Uterus (tissue), 4 donors: Measurements from ENCODE around the gene GABRG3. TPM values are rescaled to one million over a fixed set of nuclear protein-coding genes. Genes with fewer than 3 reads are reported as not detected.

ENCODE experiments used
- DNase-seq, 2 donors: peaks; one replicate each; pipeline ENCODE4 v3.0.0-alpha.2; 2019 to 2020
- H3K27ac ChIP-seq, 2 donors: fragments of 200-600 bp; sonication (generic); 1 replicate in 1 of 2; 2 replicates in 1 of 2; pipeline ENCODE4 v1.5.1; 2016 to 2018
- H3K27me3 ChIP-seq, 2 donors: fragments of 200-600 bp; sonication (generic); one replicate each; pipeline ENCODE4 v1.5.1; 2018 to 2019; ENCODE audit warnings: control low read depth in 1 of 2
- H3K36me3 ChIP-seq, 2 donors: fragments of 200-600 bp; sonication (generic); one replicate each; pipeline ENCODE4 v1.5.1; 2019; ENCODE audit warnings: control low read depth in 1 of 2
- H3K4me1 ChIP-seq, 2 donors: fragments of 200-600 bp; sonication (generic); one replicate each; pipeline ENCODE4 v1.5.1; 2018 to 2019; ENCODE audit warnings: control low read depth in 1 of 2
- H3K4me3 ChIP-seq, 2 donors: fragments of 200-600 bp; sonication (generic); 1 replicate in 1 of 2; 2 replicates in 1 of 2; pipeline ENCODE4 v1.5.1; 2018 to 2019; ENCODE audit warnings: mild to moderate bottlenecking in 1 of 2
- H3K9me3 ChIP-seq, 2 donors: fragments of 200-600 bp; sonication (generic); one replicate each; pipeline ENCODE4 v1.5.1; 2019; ENCODE audit warnings: control low read depth in 1 of 2
- POLR2A ChIP-seq, 2 donors: fragments of 450-650 bp; IDR thresholded peaks; one replicate each; pipeline ENCODE4 v1.6.1; 2016; ENCODE audit warnings: antibody characterized with exemption in 2 of 2, mild to moderate bottlenecking in 1 of 2, moderate library complexity in 1 of 2
- intact Hi-C: fragments of 100-400 bp; cut with DNase I; formaldehyde crosslinking; loops from one replicate; pipeline ENCODE4 v1.15.1; 2023; ENCODE audit warnings: low total_unique reads
- total RNA-seq, 4 donors: library from RNA; depleted of rRNA in 3 of 4; stranded (reverse); fragments of >200 nt in 3 of 4; gene quantifications; one replicate each; pipeline versions ENCODE4 v1.1.0 to v1.2.4, GENCODE V29; 2014 to 2023
- TF ChIP-seq, protein P1 (sequence below), 4 experiments: fragments of 200-600 bp in 2 of 4; fragments of 450-650 bp in 2 of 4; sonication (generic) in 2 of 4; IDR thresholded peaks; one replicate each; pipeline ENCODE4 v1.5.1; 2016 to 2019; ENCODE audit warnings: antibody characterized with exemption in 4 of 4, mild to moderate bottlenecking in 2 of 4, moderate library complexity in 1 of 4
- donor health status: DM: yes; HTN: yes; CAD: no.

The GABRG3 gene
- total RNA-seq, 4 donors from 2014 or later = 3.0 TPM; not detected in 3

DNA sequence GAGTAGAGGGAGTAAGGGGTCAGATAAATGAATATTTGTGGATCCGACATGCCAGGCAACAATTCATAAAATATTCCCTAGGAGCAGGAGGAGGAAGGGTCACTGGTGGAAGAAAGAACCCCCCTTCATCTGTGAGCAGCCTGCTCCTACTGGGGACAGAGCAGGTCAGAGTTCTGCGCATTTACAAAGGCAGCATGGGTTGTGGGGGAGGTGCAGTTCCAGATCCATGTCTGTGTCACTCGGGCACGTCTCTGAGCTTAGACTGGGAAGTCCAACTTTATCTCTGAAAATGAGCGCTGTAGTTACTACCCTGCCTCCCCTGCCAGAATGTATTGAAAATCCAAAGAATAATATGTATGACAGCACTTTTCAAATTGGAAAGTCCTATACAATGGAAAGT lies 115.2 kb downstream of the GABRG3 start:
- Histone ChIP-seq H3K9me3 (no peaks in the 10 kb centered on the region), H3K36me3 (no peaks in the 10 kb centered on the region), H3K4me1 (no peaks in the 10 kb centered on the region), H3K27me3 (no peaks in the 10 kb centered on the region), H3K4me3 (no peak overlapping the region), H3K27ac (no peak overlapping the region)
- TF ChIP-seq, protein P1, sequence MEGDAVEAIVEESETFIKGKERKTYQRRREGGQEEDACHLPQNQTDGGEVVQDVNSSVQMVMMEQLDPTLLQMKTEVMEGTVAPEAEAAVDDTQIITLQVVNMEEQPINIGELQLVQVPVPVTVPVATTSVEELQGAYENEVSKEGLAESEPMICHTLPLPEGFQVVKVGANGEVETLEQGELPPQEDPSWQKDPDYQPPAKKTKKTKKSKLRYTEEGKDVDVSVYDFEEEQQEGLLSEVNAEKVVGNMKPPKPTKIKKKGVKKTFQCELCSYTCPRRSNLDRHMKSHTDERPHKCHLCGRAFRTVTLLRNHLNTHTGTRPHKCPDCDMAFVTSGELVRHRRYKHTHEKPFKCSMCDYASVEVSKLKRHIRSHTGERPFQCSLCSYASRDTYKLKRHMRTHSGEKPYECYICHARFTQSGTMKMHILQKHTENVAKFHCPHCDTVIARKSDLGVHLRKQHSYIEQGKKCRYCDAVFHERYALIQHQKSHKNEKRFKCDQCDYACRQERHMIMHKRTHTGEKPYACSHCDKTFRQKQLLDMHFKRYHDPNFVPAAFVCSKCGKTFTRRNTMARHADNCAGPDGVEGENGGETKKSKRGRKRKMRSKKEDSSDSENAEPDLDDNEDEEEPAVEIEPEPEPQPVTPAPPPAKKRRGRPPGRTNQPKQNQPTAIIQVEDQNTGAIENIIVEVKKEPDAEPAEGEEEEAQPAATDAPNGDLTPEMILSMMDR (IDR thresholded peaks at IDR 0.05) = no peak
- TF ChIP-seq POLR2A (IDR thresholded peaks at IDR 0.05) = no peak
- intact Hi-C loops = no loop called here
- DNase-seq = no peak

DNA sequence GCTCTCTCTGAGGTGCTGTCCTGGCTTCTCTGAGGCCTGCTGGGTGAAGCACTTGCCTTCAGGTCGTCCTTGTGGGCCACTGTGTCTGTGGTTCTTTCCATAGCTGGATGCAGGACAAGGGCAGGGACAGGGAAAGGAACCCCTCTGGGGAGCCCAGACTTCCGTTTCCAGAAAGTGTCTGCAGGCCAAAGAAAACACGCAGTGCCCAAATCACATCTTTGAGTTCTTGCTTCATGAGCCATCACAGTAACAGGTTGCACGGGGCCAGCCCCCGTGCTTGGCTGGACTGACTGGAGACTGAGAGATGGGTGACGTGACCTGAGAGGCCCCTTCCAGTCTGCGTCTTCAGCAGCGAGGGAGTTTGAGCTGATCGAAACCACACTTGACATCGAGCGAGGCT lies 115.8 kb downstream of the GABRG3 start:
- Histone ChIP-seq H3K4me3 (no peak overlapping the region), H3K27ac (no peak overlapping the region), H3K4me1 (no peaks in the 10 kb centered on the region), H3K9me3 (no peaks in the 10 kb centered on the region), H3K36me3 (no peaks in the 10 kb centered on the region), H3K27me3 (no peaks in the 10 kb centered on the region)
- DNase-seq = no peak
- TF ChIP-seq POLR2A (IDR thresholded peaks at IDR 0.05) = no peak
- TF ChIP-seq, protein P1 (IDR thresholded peaks at IDR 0.05) = no peak
- intact Hi-C loops = no loop called here

DNA sequence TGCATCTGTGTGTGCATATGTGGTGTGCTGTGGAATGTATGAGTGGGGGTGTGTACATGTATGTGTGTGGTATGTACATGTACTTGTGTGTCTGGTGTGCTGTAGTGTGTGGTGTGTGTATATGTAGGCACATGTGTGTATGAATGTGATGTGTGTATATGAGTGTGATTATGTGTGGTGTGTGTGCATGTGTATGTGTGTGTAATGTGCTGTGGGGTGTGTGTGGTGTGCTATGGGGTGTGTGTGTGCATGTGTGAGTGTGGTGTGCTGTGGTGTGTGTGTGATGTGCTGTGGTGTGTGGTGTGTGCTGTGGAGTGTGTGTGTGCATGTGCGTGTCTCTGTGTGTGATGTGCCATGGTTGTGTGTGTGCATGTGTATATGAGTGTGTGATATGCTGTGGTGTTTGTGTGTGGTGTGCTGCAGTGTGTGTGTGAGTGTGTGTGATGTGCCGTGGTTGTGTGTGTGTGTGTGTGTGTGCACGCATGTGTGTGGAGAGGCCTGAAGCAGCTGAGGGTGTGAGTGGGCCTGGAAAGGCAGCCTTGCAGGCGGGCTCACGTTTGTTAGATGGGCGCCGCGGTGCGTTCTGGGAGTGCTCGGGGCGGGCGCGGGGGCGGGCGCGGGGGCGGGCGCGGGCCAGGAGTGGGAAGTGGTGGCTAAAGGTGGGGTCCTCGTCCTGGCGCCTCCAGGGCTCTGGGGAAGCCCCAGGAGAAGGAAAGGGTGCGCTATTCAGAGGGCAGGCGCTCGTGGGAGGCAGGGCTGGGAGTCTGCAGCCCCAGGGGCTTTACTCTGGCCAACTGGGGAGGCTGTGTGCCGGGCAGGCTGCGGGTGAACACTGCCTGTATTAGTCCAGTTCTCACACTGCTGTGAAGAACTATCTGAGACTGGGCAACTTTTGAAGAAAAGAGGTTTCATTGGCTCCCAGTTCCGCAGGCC lies 116.9 kb downstream of the GABRG3 start:
- H3K9me3 ChIP-seq = no peaks in the 10 kb centered on the region
- H3K36me3 ChIP-seq = no peaks in the 10 kb centered on the region
- H3K27ac ChIP-seq = no peak overlapping the region
- TF ChIP-seq, protein P1 (IDR thresholded peaks at IDR 0.05) = no peak
- TF ChIP-seq POLR2A (IDR thresholded peaks at IDR 0.05) = no peak
- no peak overlapping the region for H3K4me3 ChIP-seq
- no peaks in the 10 kb centered on the region for H3K27me3 ChIP-seq
- no peak for DNase-seq
- intact Hi-C loops = no loop called here
- H3K4me1 ChIP-seq = no peaks in the 10 kb centered on the region

DNA sequence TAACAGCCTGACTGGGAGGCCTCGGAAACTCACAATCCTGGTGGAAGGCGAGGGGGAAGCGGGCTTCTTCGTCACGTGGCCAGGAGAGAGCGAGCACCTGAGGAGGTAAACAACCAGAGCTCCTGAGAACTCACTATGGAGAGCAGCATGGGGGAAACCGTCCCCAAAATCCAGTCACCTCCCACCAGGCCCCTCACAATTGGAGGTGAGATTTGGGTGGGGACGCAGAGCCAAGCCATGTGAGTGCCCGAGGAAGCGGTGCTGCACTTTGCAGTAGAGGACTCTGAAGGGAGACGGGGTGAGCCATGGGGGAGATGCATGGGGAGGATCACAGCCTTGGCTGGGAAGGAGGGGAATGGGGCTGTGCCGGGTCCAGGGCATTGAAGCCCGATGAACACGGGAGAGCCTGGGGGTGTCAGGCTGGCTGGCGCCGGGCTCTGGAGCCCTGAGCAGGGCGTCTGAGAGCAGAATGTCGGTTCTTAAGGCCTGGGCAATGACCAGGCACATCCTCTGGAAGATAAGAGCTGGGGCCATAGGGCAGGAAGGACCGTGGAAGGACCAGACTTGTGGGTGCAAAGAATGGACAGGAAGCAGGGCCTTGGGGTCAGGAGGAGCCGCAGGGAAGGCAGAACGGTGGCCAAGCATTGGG lies 117.7 kb downstream of the GABRG3 start:
- Histone ChIP-seq H3K27ac (no peak overlapping the region), H3K9me3 (no peaks in the 10 kb centered on the region), H3K4me3 (no peak overlapping the region), H3K27me3 (no peaks in the 10 kb centered on the region), H3K36me3 (no peaks in the 10 kb centered on the region), H3K4me1 (no peaks in the 10 kb centered on the region)
- DNase-seq = no peak
- intact Hi-C loops = no loop called here
- no peak for TF ChIP-seq POLR2A (IDR thresholded peaks at IDR 0.05)
- TF ChIP-seq, protein P1 (IDR thresholded peaks at IDR 0.05) = no peak

DNA sequence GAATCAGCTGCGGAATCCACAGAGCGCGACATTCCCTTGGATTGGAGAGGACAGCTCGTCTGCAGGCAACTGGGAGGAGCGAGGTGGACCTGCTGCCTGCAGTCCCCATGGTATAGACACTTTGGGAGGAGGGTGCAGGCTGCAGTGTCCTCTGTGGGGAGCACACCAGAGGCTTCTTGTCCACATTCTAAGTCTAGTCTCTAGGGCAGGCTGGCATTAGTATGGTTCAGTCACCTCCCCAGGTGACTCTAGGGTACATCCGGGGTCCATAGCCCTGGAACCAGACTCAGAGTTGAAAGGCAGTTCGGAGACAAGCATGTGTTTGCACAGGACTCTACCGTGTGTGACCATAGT lies 118.2 kb downstream of the GABRG3 start:
- Histone ChIP-seq H3K27me3 (no peaks in the 10 kb centered on the region), H3K9me3 (no peaks in the 10 kb centered on the region), H3K36me3 (no peaks in the 10 kb centered on the region), H3K4me3 (no peak overlapping the region), H3K4me1 (no peaks in the 10 kb centered on the region), H3K27ac (no peak overlapping the region)
- TF ChIP-seq, protein P1 (IDR thresholded peaks at IDR 0.05) = no peak
- no peak for TF ChIP-seq POLR2A (IDR thresholded peaks at IDR 0.05)
- intact Hi-C loops = no loop called here
- DNase-seq = no peak
